Lung (tissue), 12 donors: ENCODE measurements around the gene CLIC4. TPM values are rescaled to one million over a fixed set of nuclear protein-coding genes. Genes with fewer than 3 reads are reported as not detected.

Experiments used
- ATAC-seq: fragments of 200-7000 bp; cut with Tn5 transposase; one replicate; pipeline ENCODE4 v1.9.1; 2020; ENCODE audit warnings: moderate number of reproducible peaks; ENCODE audit not compliant: insufficient read depth, low FRiP score
- DNase-seq, 3 donors: peaks; one replicate each; pipeline ENCODE4 v3.0.0-alpha.2; 2013 to 2017
- H3K27ac ChIP-seq, 2 donors: one replicate each; pipeline ENCODE4 v1.5.1; 2013; ENCODE audit warnings: mild to moderate bottlenecking in 2 of 2, moderate library complexity in 2 of 2, control low read depth in 1 of 2, inconsistent platforms in 1 of 2, low read depth in 1 of 2, low read length in 1 of 2
- H3K27me3 ChIP-seq, 3 donors: one replicate each; pipeline ENCODE4 v1.5.1; 2013; ENCODE audit warnings: low read length in 2 of 3; ENCODE audit not compliant: control insufficient read depth in 3 of 3, insufficient read depth in 3 of 3
- H3K36me3 ChIP-seq, 4 donors: one replicate each; pipeline ENCODE4 v1.5.1; 2013; ENCODE audit warnings: low read length in 4 of 4, mild to moderate bottlenecking in 1 of 4, moderate library complexity in 1 of 4; ENCODE audit not compliant: control insufficient read depth in 4 of 4, insufficient read depth in 4 of 4
- H3K4me1 ChIP-seq, 5 donors: one replicate each; pipeline ENCODE4 v1.5.1; 2013; ENCODE audit warnings: low read length in 5 of 5, mild to moderate bottlenecking in 2 of 5, moderate library complexity in 1 of 5; ENCODE audit not compliant: control insufficient read depth in 5 of 5, insufficient read depth in 5 of 5
- H3K4me3 ChIP-seq: one replicate; pipeline ENCODE4 v1.5.1; 2013; ENCODE audit warnings: mild to moderate bottlenecking, control low read depth, moderate library complexity
- H3K9ac ChIP-seq, 2 donors: one replicate each; pipeline ENCODE4 v1.5.1; 2013; ENCODE audit warnings: low read length in 2 of 2, control low read depth in 1 of 2; ENCODE audit not compliant: insufficient read depth in 1 of 2
- H3K9me3 ChIP-seq, 4 donors: one replicate each; pipeline ENCODE4 v1.5.1; 2013; ENCODE audit warnings: low read length in 3 of 4, mild to moderate bottlenecking in 1 of 4, moderate library complexity in 1 of 4; ENCODE audit not compliant: control insufficient read depth in 4 of 4, insufficient read depth in 3 of 4
- WGBS, 2 donors: extraction: QIAGEN DNeasy Blood & Tissue Kit; methylation state at CpG; one replicate each; pipeline ENCODE4 v1.1.7; 2013; 5-methylcytosine and 5-hydroxymethylcytosine counted together
- polyA plus RNA-seq, 2 donors: library from polyadenylated mRNA; stranded (reverse); fragments of 200-250 nt; gene quantifications; one replicate each; pipeline ENCODE4 v1.2.1, GENCODE V29; 2013
- total RNA-seq, 2 donors: library from RNA; depleted of rRNA in 1 of 2; stranded (reverse); fragments of >200 nt in 1 of 2; gene quantifications; one replicate each; pipeline ENCODE4 v1.2.1, GENCODE V29; 2014 to 2021
- TF ChIP-seq, protein P1 (sequence below): IDR thresholded peaks from 2 replicates; pipeline ENCODE4 v1.5.1; 2012; ENCODE audit warnings: mild to moderate bottlenecking; ENCODE audit errors: control extremely low read depth, extremely low read depth
- donor health status: control.
- donor health status: control.
- donor health status: Bipolar disorder and iron deficiency.
- donor health status: healthy.
- donor health status: DM: yes; HTN: yes; CAD: no.

The CLIC4 gene
- total and polyA plus RNA-seq, 4 donors, result 52.0 to 236 (median 166) TPM

DNA sequence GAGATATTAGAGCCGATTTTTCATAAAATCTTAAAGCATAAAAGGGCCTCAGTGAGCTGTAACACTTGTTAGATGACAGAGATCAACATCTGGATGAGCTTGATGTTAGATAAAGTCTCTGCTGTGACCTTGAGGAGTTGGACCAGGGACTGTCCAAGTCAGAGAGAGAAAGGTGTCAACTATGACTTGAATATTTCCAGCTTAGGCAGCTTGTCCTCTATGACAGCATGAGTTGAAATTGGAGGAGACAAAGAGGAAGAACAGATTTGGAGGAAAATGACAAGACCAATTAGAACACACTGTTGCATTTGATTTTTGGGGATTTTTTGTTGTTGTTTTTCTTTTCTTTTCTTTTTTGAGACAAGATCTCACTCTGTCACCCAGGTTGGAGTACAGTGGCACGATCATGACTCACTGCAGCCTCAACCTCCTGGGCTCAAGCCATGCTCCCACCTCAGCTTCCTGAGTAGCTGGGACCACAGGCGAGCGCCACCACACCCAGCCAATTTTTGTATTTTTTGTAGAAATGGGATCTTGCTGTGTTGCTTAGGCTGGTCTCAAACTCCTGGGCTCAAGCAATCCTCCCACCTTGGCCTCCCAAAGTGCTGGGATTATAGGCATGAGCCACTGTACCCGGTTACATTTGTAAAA lies 35.3 kb upstream of the CLIC4 start:
- Histone ChIP-seq H3K4me1 (peaks cover 0 to 10% (median 5%) of the 10 kb centered on the region in 5 donors), H3K27ac (peak overlapping the region in 1 of 2 donors; percentile 4), H3K9me3 (no peaks in the 10 kb centered on the region), H3K9ac (no peak overlapping the region), H3K36me3 (no peaks in the 10 kb centered on the region), H3K27me3 (no peaks in the 10 kb centered on the region), H3K4me3 (no peak overlapping the region)
- ATAC-seq (no peak), DNase-seq (no peak)
- TF ChIP-seq, protein P1, sequence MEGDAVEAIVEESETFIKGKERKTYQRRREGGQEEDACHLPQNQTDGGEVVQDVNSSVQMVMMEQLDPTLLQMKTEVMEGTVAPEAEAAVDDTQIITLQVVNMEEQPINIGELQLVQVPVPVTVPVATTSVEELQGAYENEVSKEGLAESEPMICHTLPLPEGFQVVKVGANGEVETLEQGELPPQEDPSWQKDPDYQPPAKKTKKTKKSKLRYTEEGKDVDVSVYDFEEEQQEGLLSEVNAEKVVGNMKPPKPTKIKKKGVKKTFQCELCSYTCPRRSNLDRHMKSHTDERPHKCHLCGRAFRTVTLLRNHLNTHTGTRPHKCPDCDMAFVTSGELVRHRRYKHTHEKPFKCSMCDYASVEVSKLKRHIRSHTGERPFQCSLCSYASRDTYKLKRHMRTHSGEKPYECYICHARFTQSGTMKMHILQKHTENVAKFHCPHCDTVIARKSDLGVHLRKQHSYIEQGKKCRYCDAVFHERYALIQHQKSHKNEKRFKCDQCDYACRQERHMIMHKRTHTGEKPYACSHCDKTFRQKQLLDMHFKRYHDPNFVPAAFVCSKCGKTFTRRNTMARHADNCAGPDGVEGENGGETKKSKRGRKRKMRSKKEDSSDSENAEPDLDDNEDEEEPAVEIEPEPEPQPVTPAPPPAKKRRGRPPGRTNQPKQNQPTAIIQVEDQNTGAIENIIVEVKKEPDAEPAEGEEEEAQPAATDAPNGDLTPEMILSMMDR, result no peak
- WGBS, 2 donors, result 68 to 70% methylated on average over 5 of the region's 5 CpGs

DNA sequence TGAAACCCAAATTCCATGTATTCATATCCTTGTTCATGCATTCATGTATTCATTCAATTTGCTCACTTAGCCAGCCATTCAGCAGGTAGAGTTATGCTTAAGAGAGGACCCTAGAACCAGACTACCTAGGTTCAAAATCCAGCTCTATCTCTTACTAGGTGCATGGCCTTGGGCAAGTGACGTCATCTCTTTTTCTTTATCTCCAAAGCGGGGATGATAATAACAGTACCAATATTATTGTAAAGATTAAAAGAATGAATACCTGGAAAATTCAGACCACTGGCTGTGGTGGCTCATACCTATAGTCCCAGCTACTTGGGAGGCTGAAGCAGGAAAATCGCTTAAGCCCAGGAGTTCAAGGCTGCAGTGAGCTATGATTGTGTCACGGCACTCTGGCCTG lies 33.9 kb upstream of the CLIC4 start:
- Histone ChIP-seq H3K36me3 (no peaks in the 10 kb centered on the region), H3K27ac (no peak overlapping the region), H3K27me3 (no peaks in the 10 kb centered on the region), H3K4me3 (no peak overlapping the region), H3K9ac (no peak overlapping the region), H3K4me1 (no peaks in the 10 kb centered on the region), H3K9me3 (no peaks in the 10 kb centered on the region)
- WGBS, 2 donors, result 95 to 96% methylated on average over 4 of the region's 4 CpGs
- TF ChIP-seq, protein P1, result no peak
- ATAC-seq, result no peak
- no peak for DNase-seq

DNA sequence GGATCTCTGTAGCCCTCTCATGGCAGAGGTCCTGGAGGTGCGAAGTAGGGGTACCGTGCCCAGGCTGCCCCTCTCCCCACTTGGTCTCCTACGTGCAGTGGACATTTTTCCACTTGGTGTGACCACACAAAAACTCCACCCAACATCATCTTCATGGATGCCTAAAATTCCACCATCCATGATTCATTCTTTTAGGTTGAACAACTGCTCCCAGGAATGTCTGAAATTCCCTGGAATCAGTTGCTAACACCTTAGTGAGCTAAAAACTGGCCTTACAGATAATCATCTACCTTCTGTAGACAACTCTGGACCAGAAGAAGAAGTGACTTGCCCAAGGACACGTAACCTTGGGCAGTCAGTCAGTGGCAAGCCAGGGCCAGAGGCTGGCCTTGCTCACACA lies 32.1 kb upstream of the CLIC4 start:
- H3K27me3 ChIP-seq, result no peaks in the 10 kb centered on the region
- H3K9ac ChIP-seq, result no peak overlapping the region
- 91 to 93% methylated on average over 4 of the region's 4 CpGs for WGBS, 2 donors
- no peaks in the 10 kb centered on the region for H3K36me3 ChIP-seq
- TF ChIP-seq, protein P1, result no peak
- DNase-seq (no peak), ATAC-seq (no peak)
- H3K27ac ChIP-seq, result no peak overlapping the region
- H3K4me3 ChIP-seq, result no peak overlapping the region
- no peaks in the 10 kb centered on the region for H3K9me3 ChIP-seq
- peaks cover 0 to 4% (median 0%) of the 10 kb centered on the region in 5 donors for H3K4me1 ChIP-seq

DNA sequence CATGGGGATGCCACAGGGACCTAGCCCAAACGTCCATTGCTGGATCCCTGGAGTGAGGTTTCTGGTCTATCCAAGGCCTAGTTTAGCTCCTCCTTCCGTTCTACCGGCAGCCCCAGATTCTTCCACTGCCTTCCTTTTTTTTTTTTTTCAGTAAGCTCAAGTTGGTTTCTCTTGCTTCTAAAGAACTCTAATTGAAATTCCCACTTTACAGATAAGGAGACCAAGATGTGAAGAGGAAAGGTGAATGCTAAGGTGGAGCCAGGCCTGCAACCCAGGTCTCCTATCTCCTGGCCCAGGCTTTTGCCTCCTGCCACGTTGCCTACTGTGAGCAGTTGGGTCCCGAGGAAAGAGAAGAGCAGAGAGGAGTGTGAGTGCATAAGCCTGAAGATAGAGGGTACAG lies 31.5 kb upstream of the CLIC4 start:
- H3K4me3 ChIP-seq, result no peak overlapping the region
- TF ChIP-seq, protein P1, result no peak
- H3K9ac ChIP-seq, result no peak overlapping the region
- WGBS, 2 donors, result 74 to 80% methylated on average over 5 of the region's 5 CpGs
- no peak overlapping the region for H3K27ac ChIP-seq
- peaks cover 0 to 6% (median 0%) of the 10 kb centered on the region in 5 donors for H3K4me1 ChIP-seq
- no peaks in the 10 kb centered on the region for H3K27me3 ChIP-seq
- no peak for DNase-seq
- H3K36me3 ChIP-seq, result no peaks in the 10 kb centered on the region
- ATAC-seq, result no peak
- H3K9me3 ChIP-seq, result no peaks in the 10 kb centered on the region
